H9 (cell line): ENCODE results near the gene FMNL3. TPM values are rescaled to one million over a fixed set of nuclear protein-coding genes. Genes with fewer than 3 reads are reported as not detected.
A peak's percentile ranks its signal among the peaks of the same experiment; 100 is the strongest.
"Not testable (repeated sequence)": the region's sequence is repeated elsewhere in the genome, so short reads cannot be mapped to it uniquely, and the experiment has no call there.

Experiments used
- DNase-seq: peaks from one replicate; pipeline ENCODE4 v3.0.0-alpha.2; 2017
- H2AFZ ChIP-seq: one replicate; pipeline ENCODE4 v1.6.1; 2013; ENCODE audit warnings: mild to moderate bottlenecking, low read length, control low read depth, moderate library complexity
- H2AK5ac ChIP-seq: 2 replicates; pipeline ENCODE4 v1.6.1; 2013; ENCODE audit warnings: low read length, control low read depth, mixed read lengths; ENCODE audit not compliant: insufficient read length
- H2BK120ac ChIP-seq: one replicate; pipeline ENCODE4 v1.6.1; 2013; ENCODE audit warnings: low read depth, mild to moderate bottlenecking, low read length, control low read depth, inconsistent platforms; ENCODE audit not compliant: poor library complexity, severe bottlenecking
- H2BK12ac ChIP-seq: 2 replicates; pipeline ENCODE4 v1.6.1; 2013; ENCODE audit warnings: low read length, control low read depth, mixed read lengths, low read depth; ENCODE audit not compliant: insufficient read length
- H2BK15ac ChIP-seq: 2 replicates; pipeline ENCODE4 v1.6.1; 2013; ENCODE audit warnings: low read depth, low read length, control low read depth
- H2BK20ac ChIP-seq: one replicate; pipeline ENCODE4 v1.6.1; 2013; ENCODE audit warnings: low read depth, mild to moderate bottlenecking, low read length, control low read depth, inconsistent platforms; ENCODE audit not compliant: poor library complexity, severe bottlenecking
- H2BK5ac ChIP-seq: 2 replicates; pipeline ENCODE4 v1.6.1; 2013; ENCODE audit warnings: low read length, control low read depth, mixed read lengths; ENCODE audit not compliant: insufficient read length
- H3K14ac ChIP-seq: 2 replicates; pipeline ENCODE4 v1.6.1; 2013; ENCODE audit warnings: low read length, control low read depth; ENCODE audit not compliant: insufficient read depth
- H3K18ac ChIP-seq: 2 replicates; pipeline ENCODE4 v1.6.1; 2013; ENCODE audit warnings: low read depth, mild to moderate bottlenecking, mixed read lengths, low read length, control low read depth; ENCODE audit not compliant: insufficient read length
- H3K23ac ChIP-seq: 2 replicates; pipeline ENCODE4 v1.6.1; 2013; ENCODE audit warnings: low read length, control low read depth, mixed read lengths, low read depth; ENCODE audit not compliant: insufficient read length
- H3K23me2 ChIP-seq: 2 replicates; pipeline ENCODE4 v1.6.1; 2013; ENCODE audit warnings: low read depth, mild to moderate bottlenecking, mixed read lengths, low read length, control low read depth; ENCODE audit not compliant: insufficient read length, poor library complexity, severe bottlenecking
- H3K27ac ChIP-seq: 2 replicates; pipeline ENCODE4 v1.5.1; 2013; ENCODE audit warnings: low read length, control low read depth, mixed read lengths, low read depth; ENCODE audit not compliant: insufficient read length
- H3K27me3 ChIP-seq: 2 replicates; pipeline ENCODE4 v1.6.1; 2013; ENCODE audit warnings: low read length, control low read depth, inconsistent platforms; ENCODE audit not compliant: insufficient read depth
- H3K4ac ChIP-seq: 2 replicates; pipeline ENCODE4 v1.6.1; 2013; ENCODE audit warnings: low read depth, mild to moderate bottlenecking, control low read depth, inconsistent platforms, low read length, moderate library complexity
- H3K4me1 ChIP-seq: 2 replicates; pipeline ENCODE4 v1.6.1; 2013; ENCODE audit warnings: low read length, control low read depth, inconsistent platforms; ENCODE audit not compliant: insufficient read depth
- H3K4me2 ChIP-seq: 2 replicates; pipeline ENCODE4 v1.6.1; 2013; ENCODE audit warnings: low read length, control low read depth, mixed read lengths; ENCODE audit not compliant: insufficient read length, insufficient read depth
- H3K56ac ChIP-seq: 2 replicates; pipeline ENCODE4 v1.6.1; 2013; ENCODE audit warnings: low read depth, mild to moderate bottlenecking, mixed read lengths, low read length, control low read depth; ENCODE audit not compliant: insufficient read length
- H3K79me1 ChIP-seq: 2 replicates; pipeline ENCODE4 v1.6.1; 2013; ENCODE audit warnings: low read depth, mild to moderate bottlenecking, moderate library complexity, low read length, control low read depth, inconsistent platforms; ENCODE audit not compliant: insufficient read depth, poor library complexity, severe bottlenecking
- H3K79me2 ChIP-seq: 2 replicates; pipeline ENCODE4 v1.6.1; 2013; ENCODE audit warnings: low read length, control low read depth, inconsistent platforms; ENCODE audit not compliant: insufficient read depth
- H3K9ac ChIP-seq: 2 replicates; pipeline ENCODE4 v1.6.1; 2013; ENCODE audit warnings: low read length, control low read depth, mixed read lengths; ENCODE audit not compliant: insufficient read length; ENCODE audit errors: extremely low read depth
- H3K9me3 ChIP-seq: one replicate; pipeline ENCODE4 v1.6.1; 2013; ENCODE audit warnings: low read depth, low read length, inconsistent platforms; ENCODE audit not compliant: control insufficient read depth
- H3T11ph ChIP-seq: one replicate; pipeline ENCODE4 v1.6.1; 2013; ENCODE audit warnings: mild to moderate bottlenecking, low read length, control low read depth, inconsistent platforms
- H4K20me1 ChIP-seq: one replicate; pipeline ENCODE4 v1.6.1; 2013; ENCODE audit not compliant: control insufficient read depth, insufficient read length, insufficient read depth
- H4K5ac ChIP-seq: 2 replicates; pipeline ENCODE4 v1.6.1; 2013; ENCODE audit warnings: low read depth, mild to moderate bottlenecking, mixed read lengths, low read length, control low read depth; ENCODE audit not compliant: insufficient read length
- H4K8ac ChIP-seq: replicated peaks from 2 replicates; pipeline ENCODE4 v1.6.1; 2013; ENCODE audit warnings: low read length, control low read depth, mixed read lengths, low read depth; ENCODE audit not compliant: insufficient read length
- H4K91ac ChIP-seq: 2 replicates; pipeline ENCODE4 v1.6.1; 2013; ENCODE audit warnings: low read depth, mild to moderate bottlenecking, moderate library complexity, mixed read lengths, low read length, control low read depth; ENCODE audit not compliant: insufficient read length
- H3K27ac Mint-ChIP-seq, 3 experiments: 2 replicates in 2 of 3; 3 replicates in 1 of 3; pipeline ENCODE4 v1.8.0; 2020 to 2021; ENCODE audit warnings: mixed read lengths in 3 of 3, mild to moderate bottlenecking in 1 of 3, moderate library complexity in 1 of 3
- H3K27me3 Mint-ChIP-seq: 2 replicates; pipeline ENCODE4 v1.8.0; 2021; ENCODE audit warnings: low read depth, mild to moderate bottlenecking, moderate library complexity, mixed read lengths
- H3K36me3 Mint-ChIP-seq, 3 experiments: 2 replicates in 2 of 3; 3 replicates in 1 of 3; pipeline ENCODE4 v1.8.0; 2020 to 2021; ENCODE audit warnings: low read depth in 3 of 3, mixed read lengths in 3 of 3; ENCODE audit not compliant: insufficient read depth in 1 of 3
- H3K4me1 Mint-ChIP-seq, 2 experiments: 2 replicates each; pipeline ENCODE4 v1.8.0; 2020; ENCODE audit warnings: mixed read lengths in 2 of 2
- H3K4me3 Mint-ChIP-seq, 2 experiments: 2 replicates in 1 of 2; 3 replicates in 1 of 2; pipeline ENCODE4 v1.8.0; 2020 to 2021; ENCODE audit warnings: mild to moderate bottlenecking in 2 of 2, mixed read lengths in 2 of 2, moderate library complexity in 1 of 2
- H3K9me3 Mint-ChIP-seq, 2 experiments: 2 replicates in 1 of 2; 3 replicates in 1 of 2; pipeline ENCODE4 v1.8.0; 2020; ENCODE audit warnings: mild to moderate bottlenecking in 2 of 2, mixed read lengths in 2 of 2, moderate library complexity in 1 of 2
- CTCF ChIP-seq: fragments of 200-600 bp; sonication (generic); conservative IDR thresholded peaks from 3 replicates; pipeline ENCODE4 v1.8.0; 2021; ENCODE audit warnings: antibody characterized with exemption, mild to moderate bottlenecking
- WGBS: extraction: QIAGEN DNeasy Blood & Tissue Kit; methylation state at CpG from one replicate; pipeline ENCODE4 v1.1.7; 2013; ENCODE audit warnings: missing lambda C conversion rate, low lambda C conversion rate, mixed read lengths; ENCODE audit not compliant: insufficient read length; ENCODE audit errors: extremely low coverage; 5-methylcytosine and 5-hydroxymethylcytosine counted together
- total RNA-seq: library from RNA; stranded (reverse); gene quantifications from 2 replicates; pipeline ENCODE4 v1.2.1, GENCODE V29; 2021

FMNL3 gene
- total RNA-seq, 1 experiment from 2014 or later = 22.8 TPM

DNA sequence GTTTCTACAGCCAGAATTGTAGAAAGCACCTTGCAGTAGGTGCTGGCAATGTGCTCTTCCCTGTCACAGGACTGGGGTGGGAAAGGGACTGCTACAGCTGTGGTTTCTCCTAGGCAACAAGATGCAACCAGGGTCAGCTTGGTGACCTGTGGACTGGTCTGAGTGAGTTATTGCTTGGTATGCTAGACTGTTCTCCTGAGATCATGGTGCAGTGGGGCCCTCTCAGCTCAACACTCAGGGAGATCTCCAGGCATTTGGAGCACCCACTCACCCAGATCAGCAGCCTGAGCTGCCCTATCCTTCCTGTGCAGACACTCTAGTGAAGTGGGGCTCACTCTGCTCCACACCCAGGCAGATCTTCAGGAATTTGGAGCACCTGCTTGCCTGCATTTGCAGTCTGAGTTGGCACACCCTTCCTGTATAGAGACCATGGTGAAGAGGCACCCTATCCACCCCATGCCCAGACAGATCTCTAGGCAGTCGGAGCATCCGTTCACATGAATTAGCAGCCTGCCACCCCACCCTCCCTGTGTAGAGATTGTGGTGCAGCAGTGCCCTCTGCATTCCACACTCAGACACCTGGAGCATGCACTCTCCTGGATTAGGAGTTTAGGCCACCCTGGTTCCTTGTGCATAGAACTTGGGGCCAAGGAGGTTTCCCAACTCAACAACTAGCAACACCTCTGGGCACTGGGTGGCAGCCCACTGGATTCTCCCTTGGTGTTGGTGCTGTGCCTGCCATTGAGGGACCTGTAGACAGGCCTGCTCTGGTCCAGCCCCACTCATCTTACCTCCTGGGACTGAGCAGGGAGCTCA is 97.9 kb downstream of the FMNL3 start:
- H3K9me3 Mint-ChIP-seq = no peaks in the 10 kb centered on the region

GRCh38 chr12:49605539-49605938 is 101.7 kb downstream of the FMNL3 start, which contains the start of gene FAM186B:
Gene FAM186B (minus strand): TSS chr12:49605639. CDS start chr12:49605477, 162 bp downstream.
- not testable (repeated sequence) for H3K14ac ChIP-seq, H3K36me3 Mint-ChIP-seq, H3K27me3 ChIP-seq, H2BK20ac ChIP-seq, H4K91ac ChIP-seq, H2AK5ac ChIP-seq, H4K8ac ChIP-seq, H3K56ac ChIP-seq, H3T11ph ChIP-seq, H3K4me1 ChIP-seq, H2AFZ ChIP-seq, H2BK12ac ChIP-seq, DNase-seq, H3K79me2 ChIP-seq, H2BK120ac ChIP-seq, H2BK15ac ChIP-seq, H3K18ac ChIP-seq, H4K20me1 ChIP-seq, H4K5ac ChIP-seq, H3K9me3 ChIP-seq, H3K23me2 ChIP-seq, H3K23ac ChIP-seq, H2BK5ac ChIP-seq, H3K4me2 ChIP-seq, H3K27ac ChIP-seq, H3K9me3 Mint-ChIP-seq, H3K79me1 ChIP-seq, H3K4ac ChIP-seq, H3K4me3 Mint-ChIP-seq, H3K4me1 Mint-ChIP-seq
- peak within 1 kb of the TSS; percentile 15 for H3K9ac ChIP-seq
- peaks cover 10% of the 10 kb centered on the region for H3K27me3 Mint-ChIP-seq
- no CpG with 5 or more reads among the region's 4 CpGs for WGBS
- peak within 1 kb of the TSS in 1 of 3 experiments; percentile 59; a peak in 1 of 7 replicates for H3K27ac Mint-ChIP-seq

More for the DNA sequence above, 97.9 kb downstream of the FMNL3 start:
- Mint-ChIP-seq H3K27ac (peak overlapping the region in 1 of 3 experiments; percentile 64; a peak in 2 of 7 replicates), H3K36me3 (no peaks in the 10 kb centered on the region), H3K4me3 (no peak overlapping the region), H3K4me1 (no peaks in the 10 kb centered on the region), H3K27me3 (peaks cover 13% of the 10 kb centered on the region)
- Histone ChIP-seq H3K23ac (no peak overlapping the region), H3K14ac (no peak overlapping the region), H3K27ac (no peak overlapping the region), H3K79me1 (no peaks in the 10 kb centered on the region), H2BK12ac (no peak overlapping the region), H3K4ac (no peak overlapping the region), H4K8ac (no peak overlapping the region), H2AFZ (no peak overlapping the region), H3T11ph (no peak overlapping the region), H3K9ac (no peak overlapping the region), H3K4me2 (no peak overlapping the region), H3K79me2 (no peaks in the 10 kb centered on the region), H3K27me3 (no peaks in the 10 kb centered on the region), H3K23me2 (no peaks in the 10 kb centered on the region), H2BK15ac (no peak overlapping the region), H3K4me1 (no peaks in the 10 kb centered on the region), H3K18ac (no peak overlapping the region), H4K91ac (no peak overlapping the region), H2BK5ac (no peak overlapping the region), H2BK120ac (no peak overlapping the region), H2AK5ac (no peak overlapping the region), H2BK20ac (no peak overlapping the region), H3K56ac (no peak overlapping the region), H3K9me3 (no peaks in the 10 kb centered on the region), H4K20me1 (no peaks in the 10 kb centered on the region), H4K5ac (no peak overlapping the region)
- no peak for TF ChIP-seq CTCF
- DNase-seq = no peak
- WGBS = no CpG with 5 or more reads among the region's 2 CpGs
